ENCODE measurements around the gene FOXA3.
"Not testable (repeated sequence)": the region's sequence is repeated elsewhere in the genome, so short reads cannot be mapped to it uniquely, and the experiment has no call there.

The FOXA3 gene

GRCh38 chr19:45827459-45828093 lies 36.5 kb upstream of the FOXA3 start:
- no peak for DNase-seq (ENCODE audit: low read depth in 2 of 3, low spot score in 1 of 3)

GRCh38 chr19:45828523-45828922 lies 35.6 kb upstream of the FOXA3 start:
- no peak for DNase-seq (ENCODE audit: low read depth in 2 of 3, low spot score in 1 of 3)

GRCh38 chr19:45828945-45829344 lies 35.2 kb upstream of the FOXA3 start:
- DNase-seq (ENCODE audit: low read depth in 2 of 3, low spot score in 1 of 3) = no peak

GRCh38 chr19:45834970-45835369 lies 29.2 kb upstream of the FOXA3 start:
- no peak for DNase-seq (ENCODE audit: low read depth in 2 of 3, low spot score in 1 of 3)

GRCh38 chr19:45842198-45842597 lies 21.9 kb upstream of the FOXA3 start:
- no peak for DNase-seq (ENCODE audit: low read depth in 2 of 3, low spot score in 1 of 3)

GRCh38 chr19:45847663-45848062 lies 16.5 kb upstream of the FOXA3 start:
- no peak for DNase-seq (ENCODE audit: low read depth in 2 of 3, low spot score in 1 of 3)

- DNase-seq (ENCODE audit: low read depth in 2 of 3, low spot score in 1 of 3) = no peak
These were observed 15.2 kb upstream of the FOXA3 start for GRCh38 chr19:45848922-45849321.

GRCh38 chr19:45852145-45852750 lies 11.9 kb upstream of the FOXA3 start:
- no peak for DNase-seq (ENCODE audit: low read depth in 2 of 3, low spot score in 1 of 3)

GRCh38 chr19:45852983-45853382 lies 11.1 kb upstream of the FOXA3 start:
- DNase-seq (ENCODE audit: low read depth in 2 of 3, low spot score in 1 of 3) = no peak

- DNase-seq (ENCODE audit: low read depth in 2 of 3, low spot score in 1 of 3) = no peak
These were observed 9.9 kb upstream of the FOXA3 start for GRCh38 chr19:45854167-45854778.

GRCh38 chr19:45860359-45861259 lies 3.5 kb upstream of the FOXA3 start:
- no peak for DNase-seq (ENCODE audit: low read depth in 2 of 3, low spot score in 1 of 3)

- no peak for DNase-seq (ENCODE audit: low read depth in 2 of 3, low spot score in 1 of 3)
These were observed 1.9 kb upstream of the FOXA3 start for GRCh38 chr19:45862271-45862563.

GRCh38 chr19:45862564-45863334 lies 1.4 kb upstream of the FOXA3 start, which contains the start of gene SYMPK:
SYMPK (minus strand) TSS chr19:45863147; CDS start chr19:45854495, 8,652 bp downstream.
- DNase-seq (ENCODE audit: low read depth in 2 of 3, low spot score in 1 of 3) = peak; percentile 97 to 99 (median 99)

GRCh38 chr19:45863335-45863839 lies 739 bp upstream of the FOXA3 start:
- DNase-seq (ENCODE audit: low read depth in 2 of 3, low spot score in 1 of 3) = no peak

GRCh38 chr19:45864629-45865082 lies 530 bp downstream of the FOXA3 start:
- no peak for DNase-seq (ENCODE audit: low read depth in 2 of 3, low spot score in 1 of 3)

GRCh38 chr19:45865269-45865948 lies 1.3 kb downstream of the FOXA3 start:
- DNase-seq (ENCODE audit: low read depth in 2 of 3, low spot score in 1 of 3) = no peak

GRCh38 chr19:45866400-45867176 lies 2.5 kb downstream of the FOXA3 start:
- DNase-seq (ENCODE audit: low read depth in 2 of 3, low spot score in 1 of 3) = no peak

- DNase-seq (ENCODE audit: low read depth in 2 of 3, low spot score in 1 of 3) = not testable (repeated sequence)
These were observed 3.1 kb downstream of the FOXA3 start for GRCh38 chr19:45867241-45867640.

- no peak for DNase-seq (ENCODE audit: low read depth in 2 of 3, low spot score in 1 of 3)
These were observed 6.7 kb downstream of the FOXA3 start for GRCh38 chr19:45870798-45871197.

Measured in stimulated activated CD4-positive, alpha-beta T cell treated with anti-CD3 and anti-CD28 coated beads, Interleukin-12 subunit alpha, Interleukin-12 subunit beta, amount 100 ng/mL, for 48 hours (primary cell).